ENCODE results near the gene SCN5A.

The SCN5A gene

GRCh38 chr3:38622336-38622735 is 27.2 kb downstream of the SCN5A start:
- DNase-seq (ENCODE audit: low read depth in 2 of 2), result no peak

GRCh38 chr3:38620236-38620635 is 29.3 kb downstream of the SCN5A start:
- DNase-seq (ENCODE audit: low read depth in 2 of 2), result no peak

- DNase-seq (ENCODE audit: low read depth in 2 of 2), result no peak
These were observed 31.1 kb downstream of the SCN5A start for GRCh38 chr3:38618343-38618742.

- no peak for DNase-seq (ENCODE audit: low read depth in 2 of 2)
These were observed 31.9 kb downstream of the SCN5A start for GRCh38 chr3:38617586-38617985.

- no peak for DNase-seq (ENCODE audit: low read depth in 2 of 2)
These were observed 32.4 kb downstream of the SCN5A start for GRCh38 chr3:38617137-38617536.

- no peak for DNase-seq (ENCODE audit: low read depth in 2 of 2)
These were observed 32.8 kb downstream of the SCN5A start for GRCh38 chr3:38616658-38617057.

GRCh38 chr3:38616111-38616510 is 33.4 kb downstream of the SCN5A start:
- DNase-seq (ENCODE audit: low read depth in 2 of 2), result no peak

- DNase-seq (ENCODE audit: low read depth in 2 of 2), result no peak
These were observed 34.7 kb downstream of the SCN5A start for GRCh38 chr3:38614651-38615352.

- no peak for DNase-seq (ENCODE audit: low read depth in 2 of 2)
These were observed 35.4 kb downstream of the SCN5A start for GRCh38 chr3:38614091-38614490.

- no peak for DNase-seq (ENCODE audit: low read depth in 2 of 2)
These were observed 36.1 kb downstream of the SCN5A start for GRCh38 chr3:38613426-38613825.

GRCh38 chr3:38611866-38612265 is 37.6 kb downstream of the SCN5A start:
- DNase-seq (ENCODE audit: low read depth in 2 of 2), result no peak

GRCh38 chr3:38610934-38611333 is 38.6 kb downstream of the SCN5A start:
- no peak for DNase-seq (ENCODE audit: low read depth in 2 of 2)

GRCh38 chr3:38610436-38610835 is 39.1 kb downstream of the SCN5A start:
- no peak for DNase-seq (ENCODE audit: low read depth in 2 of 2)

GRCh38 chr3:38609386-38610111 is 39.9 kb downstream of the SCN5A start:
- DNase-seq (ENCODE audit: low read depth in 2 of 2), result no peak

- no peak for DNase-seq (ENCODE audit: low read depth in 2 of 2)
These were observed 40.5 kb downstream of the SCN5A start for GRCh38 chr3:38608961-38609360.

GRCh38 chr3:38608086-38608775 is 41.3 kb downstream of the SCN5A start:
- no peak for DNase-seq (ENCODE audit: low read depth in 2 of 2)

GRCh38 chr3:38606561-38606960 is 42.9 kb downstream of the SCN5A start:
- DNase-seq (ENCODE audit: low read depth in 2 of 2), result no peak

GRCh38 chr3:38605981-38606380 is 43.5 kb downstream of the SCN5A start:
- DNase-seq (ENCODE audit: low read depth in 2 of 2), result no peak

GRCh38 chr3:38604246-38604645 is 45.2 kb downstream of the SCN5A start:
- no peak for DNase-seq (ENCODE audit: low read depth in 2 of 2)

GRCh38 chr3:38603731-38604131 is 45.8 kb downstream of the SCN5A start:
- no peak for DNase-seq (ENCODE audit: low read depth in 2 of 2)

GRCh38 chr3:38602576-38603250 is 46.8 kb downstream of the SCN5A start:
- no peak for DNase-seq (ENCODE audit: low read depth in 2 of 2)

GRCh38 chr3:38601956-38602550 is 47.4 kb downstream of the SCN5A start:
- DNase-seq (ENCODE audit: low read depth in 2 of 2), result no peak
